CD4-positive, alpha-beta memory T cell (primary cell): ENCODE measurements around the gene S100A16. TPM values are rescaled to one million over a fixed set of nuclear protein-coding genes. Genes with fewer than 3 reads are reported as not detected.
"Not testable (repeated sequence)": the region's sequence is repeated elsewhere in the genome, so short reads cannot be mapped to it uniquely, and the experiment has no call there.

Experiments
- CTCF ChIA-PET: fragments of 350-600 bp; sonication (Branson Sonifier 250); formaldehyde crosslinking; loops from one replicate; lab custom pipeline; 2021; ENCODE audit warnings: inconsistent platforms; ENCODE audit not compliant: partially characterized antibody; lab: Charles Lee
- POLR2A ChIA-PET: fragments of 350-600 bp; sonication (Branson Sonifier 250); formaldehyde crosslinking; loops from one replicate; lab custom pipeline; 2021; ENCODE audit not compliant: partially characterized antibody; lab: Charles Lee
- DNase-seq, 5 donors: peaks; one replicate each; pipeline versions ENCODE4 v3.0.0 to v3.0.0-alpha.2; 2020 to 2022; ENCODE audit warnings: mixed read lengths in 1 of 5
- H3K27ac ChIP-seq: one replicate; pipeline ENCODE4 v1.7.0; 2013; ENCODE audit warnings: low read depth, low read length
- H3K27me3 ChIP-seq: 2 replicates; pipeline ENCODE4 v1.7.0; 2013; ENCODE audit warnings: mild to moderate bottlenecking, low read length, moderate library complexity; ENCODE audit not compliant: insufficient read depth
- H3K36me3 ChIP-seq: 2 replicates; pipeline ENCODE4 v1.7.0; 2013; ENCODE audit warnings: mild to moderate bottlenecking, low read length, moderate library complexity; ENCODE audit not compliant: insufficient read depth
- H3K4me1 ChIP-seq: 2 replicates; pipeline ENCODE4 v1.7.0; 2013; ENCODE audit warnings: mild to moderate bottlenecking, low read length, moderate library complexity; ENCODE audit not compliant: insufficient read depth
- H3K4me3 ChIP-seq, 2 donors: one replicate each; pipeline ENCODE4 v1.7.0; 2013; ENCODE audit warnings: low read length in 2 of 2, mild to moderate bottlenecking in 1 of 2
- H3K9me3 ChIP-seq, 2 donors: one replicate each; pipeline ENCODE4 v1.7.0; 2013; ENCODE audit warnings: low read length in 2 of 2, control low read depth in 1 of 2; ENCODE audit not compliant: control insufficient read depth in 1 of 2
- H3K27ac Mint-ChIP-seq, 7 donors: one replicate each; pipeline ENCODE4 v1.8.0; 2020 to 2021; ENCODE audit warnings: mixed read lengths in 7 of 7, mild to moderate bottlenecking in 6 of 7, inconsistent platforms in 3 of 7, moderate library complexity in 3 of 7
- H3K27me3 Mint-ChIP-seq, 2 donors: one replicate each; pipeline ENCODE4 v1.8.0; 2020 to 2021; ENCODE audit warnings: mixed read lengths in 2 of 2
- H3K36me3 Mint-ChIP-seq, 2 donors: one replicate each; pipeline ENCODE4 v1.8.0; 2020 to 2021; ENCODE audit warnings: mixed read lengths in 2 of 2, inconsistent platforms in 1 of 2, mild to moderate bottlenecking in 1 of 2
- H3K4me1 Mint-ChIP-seq, 4 donors: one replicate each; pipeline ENCODE4 v1.8.0; 2020 to 2021; ENCODE audit warnings: mixed read lengths in 4 of 4, mild to moderate bottlenecking in 1 of 4
- H3K4me3 Mint-ChIP-seq, 8 donors: one replicate each; pipeline ENCODE4 v1.8.0; 2020 to 2021; ENCODE audit warnings: mixed read lengths in 8 of 8, mild to moderate bottlenecking in 7 of 8, moderate library complexity in 6 of 8, inconsistent platforms in 3 of 8
- H3K9me3 Mint-ChIP-seq, 8 donors: one replicate each; pipeline ENCODE4 v1.8.0; 2020 to 2021; ENCODE audit warnings: mixed read lengths in 8 of 8, mild to moderate bottlenecking in 5 of 8, inconsistent platforms in 3 of 8, moderate library complexity in 1 of 8
- intact Hi-C: fragments of 100-400 bp; cut with micrococcal nuclease; formaldehyde crosslinking; loops from one replicate; pipeline ENCODE4 v1.15.1; 2023
- polyA plus RNA-seq, 2 donors: library from polyadenylated mRNA; unstranded; fragments of 300-500 nt; fragmentation: Illumina TruSeq; gene quantifications; one replicate each; pipeline ENCODE4 v1.2.3, GENCODE V29; 2021
- total RNA-seq, 2 experiments: library from RNA; stranded (reverse); gene quantifications; one replicate each; pipeline ENCODE4 v1.2.3, GENCODE V29; 2021

The S100A16 gene
- total and polyA plus RNA-seq, 4 experiments from 2014 or later, result not detected

DNA sequence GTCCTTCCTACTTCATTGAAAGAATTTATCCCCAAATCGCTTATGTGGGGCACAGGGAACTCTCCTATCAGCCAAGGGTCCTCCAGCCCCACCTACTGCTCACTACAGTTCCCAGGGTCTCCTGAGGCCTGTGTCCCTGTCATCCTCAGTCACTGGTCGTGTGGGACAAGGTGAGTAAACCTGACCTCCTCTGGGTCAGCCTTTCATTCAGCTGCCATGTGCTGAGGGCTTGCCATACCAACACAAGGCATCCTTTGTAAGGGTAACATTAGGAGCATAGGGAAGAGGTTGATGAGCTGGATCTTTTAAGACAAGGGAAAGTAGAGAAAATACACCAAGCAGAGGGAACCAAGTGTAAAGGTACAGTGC, 34.4 kb upstream of the S100A16 start:
- Histone ChIP-seq H3K4me3 (no peak overlapping the region), H3K27ac (no peak overlapping the region), H3K9me3 (no peaks in the 10 kb centered on the region), H3K4me1 (peaks cover 41% of the 10 kb centered on the region), H3K36me3 (peaks cover 37% of the 10 kb centered on the region), H3K27me3 (no peaks in the 10 kb centered on the region)
- H3K27ac Mint-ChIP-seq, result peak overlapping the region in 6 of 7 donors; percentile 4 to 70 (median 50)
- H3K27me3 Mint-ChIP-seq, result no peaks in the 10 kb centered on the region
- H3K36me3 Mint-ChIP-seq, result peaks cover 31 to 52% of the 10 kb centered on the region in 2 donors
- CTCF ChIA-PET, result interaction anchor here (1.3 to 1.7 kb wide), 2 partner anchors 12 to 137 kb away, joined by 4 to 6 read pairs; no protein-coding TSS in a partner anchor
- H3K9me3 Mint-ChIP-seq, result no peaks in the 10 kb centered on the region
- POLR2A ChIA-PET, result interaction anchor here (3.0 to 8.9 kb wide), 3 partner anchors 10 to 13 kb away, joined by 13 to 80 read pairs (median 21); partner anchors contain the start of genes CHTOP and SNAPIN
- intact Hi-C loops, result no loop called here
- DNase-seq, result no peak
- H3K4me3 Mint-ChIP-seq, result peak overlapping the region in 1 of 8 donors; percentile 33
- peaks cover 38 to 65% (median 52%) of the 10 kb centered on the region in 4 donors for H3K4me1 Mint-ChIP-seq

DNA sequence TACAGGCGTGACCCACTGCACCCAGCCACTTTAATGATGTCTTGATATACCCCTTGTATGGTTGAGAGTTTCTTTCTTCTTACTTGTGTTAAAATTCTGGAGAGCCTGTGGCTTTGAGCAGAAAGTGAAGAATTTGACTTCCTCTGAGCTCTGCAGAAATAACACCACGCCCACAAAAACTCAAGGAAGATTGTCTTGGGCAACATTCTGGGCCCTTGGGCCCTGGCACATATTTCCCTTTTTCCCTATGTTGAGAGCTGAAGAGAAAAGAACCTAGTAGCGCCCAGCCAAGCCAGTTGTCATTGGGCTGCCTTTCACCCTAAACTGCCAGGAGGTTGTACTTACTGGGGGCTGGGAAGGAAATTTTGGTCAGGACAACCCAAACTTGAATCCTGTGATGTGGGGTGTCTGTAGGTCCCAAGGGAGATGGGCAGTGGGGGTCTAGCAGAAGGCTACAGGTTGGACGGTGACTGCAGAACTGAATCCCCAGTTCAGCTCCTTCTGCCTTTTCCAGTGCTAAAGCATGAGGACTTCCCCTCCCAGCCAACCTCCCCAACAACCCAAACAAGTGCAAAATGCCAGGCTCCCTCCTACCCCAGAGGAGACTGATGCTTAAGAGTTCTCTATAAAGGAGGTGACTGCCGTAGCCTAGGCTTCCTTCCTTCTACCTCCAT, 33.9 kb upstream of the S100A16 start:
- intact Hi-C loops, result no loop called here
- H3K36me3 ChIP-seq, result peaks cover 42% of the 10 kb centered on the region
- peak overlapping the region; percentile 52 to 83 (median 66) for H3K27ac Mint-ChIP-seq
- no peak overlapping the region for H3K27ac ChIP-seq
- DNase-seq, result no peak
- H3K4me3 ChIP-seq, result no peak overlapping the region
- H3K27me3 Mint-ChIP-seq, result no peaks in the 10 kb centered on the region
- H3K9me3 Mint-ChIP-seq, result no peaks in the 10 kb centered on the region
- H3K9me3 ChIP-seq, result no peaks in the 10 kb centered on the region
- peaks cover 35 to 57% of the 10 kb centered on the region in 2 donors for H3K36me3 Mint-ChIP-seq
- H3K4me1 ChIP-seq, result peaks cover 41% of the 10 kb centered on the region
- peak overlapping the region in 1 of 8 donors; percentile 63 for H3K4me3 Mint-ChIP-seq
- ChIA-PET CTCF (interaction anchor here (1.3 to 1.7 kb wide), 2 partner anchors 12 to 136 kb away, joined by 4 to 6 read pairs; no protein-coding TSS in a partner anchor), POLR2A (interaction anchor here (3.0 to 8.9 kb wide), 3 partner anchors 9 to 12 kb away, joined by 13 to 80 read pairs (median 21); partner anchors contain the start of genes CHTOP and SNAPIN)
- H3K4me1 Mint-ChIP-seq, result peaks cover 41 to 69% (median 52%) of the 10 kb centered on the region in 4 donors
- no peaks in the 10 kb centered on the region for H3K27me3 ChIP-seq

DNA sequence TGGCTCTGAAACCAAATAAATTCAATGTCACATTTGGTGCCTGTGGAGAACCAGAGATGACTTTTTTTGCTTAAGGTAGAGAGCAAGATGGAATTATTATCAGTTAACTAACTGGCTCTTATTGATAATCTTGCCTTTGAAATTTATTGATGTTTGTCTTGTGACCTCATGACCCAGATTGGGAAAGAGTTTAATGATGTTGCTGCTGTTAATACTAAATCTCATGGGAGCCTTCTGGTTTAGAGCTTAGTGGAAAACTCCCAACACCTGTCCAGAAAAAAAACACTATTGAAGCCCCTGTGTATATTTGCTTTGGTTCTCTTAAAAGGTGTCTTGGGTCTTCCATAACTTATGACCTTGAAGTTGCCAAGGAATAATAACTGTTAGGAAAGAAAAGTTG, 30.9 kb upstream of the S100A16 start:
- no peaks in the 10 kb centered on the region for H3K27me3 Mint-ChIP-seq
- no peak overlapping the region for H3K27ac ChIP-seq
- POLR2A ChIA-PET, result interaction anchor here (0.9 to 8.9 kb wide), 5 partner anchors 8 to 347 kb away, joined by 3 to 80 read pairs (median 3); partner anchors contain the start of genes CHTOP, ILF2, RPS27 and SNAPIN
- H3K4me3 Mint-ChIP-seq, result peak overlapping the region in 1 of 8 donors; percentile 13
- H3K4me1 Mint-ChIP-seq, result peaks cover 37 to 70% (median 48%) of the 10 kb centered on the region in 4 donors
- H3K36me3 Mint-ChIP-seq, result peaks cover 44 to 80% of the 10 kb centered on the region in 2 donors
- DNase-seq, result no peak
- H3K27me3 ChIP-seq, result no peaks in the 10 kb centered on the region
- H3K4me3 ChIP-seq, result no peak overlapping the region
- peaks cover 45% of the 10 kb centered on the region for H3K4me1 ChIP-seq
- intact Hi-C loops, result no loop called here
- no peaks in the 10 kb centered on the region for H3K9me3 ChIP-seq
- no peaks in the 10 kb centered on the region for H3K9me3 Mint-ChIP-seq
- peaks cover 70% of the 10 kb centered on the region for H3K36me3 ChIP-seq
- peak overlapping the region in 6 of 7 donors; percentile 47 to 89 (median 73) for H3K27ac Mint-ChIP-seq
- CTCF ChIA-PET, result no interaction called here

DNA sequence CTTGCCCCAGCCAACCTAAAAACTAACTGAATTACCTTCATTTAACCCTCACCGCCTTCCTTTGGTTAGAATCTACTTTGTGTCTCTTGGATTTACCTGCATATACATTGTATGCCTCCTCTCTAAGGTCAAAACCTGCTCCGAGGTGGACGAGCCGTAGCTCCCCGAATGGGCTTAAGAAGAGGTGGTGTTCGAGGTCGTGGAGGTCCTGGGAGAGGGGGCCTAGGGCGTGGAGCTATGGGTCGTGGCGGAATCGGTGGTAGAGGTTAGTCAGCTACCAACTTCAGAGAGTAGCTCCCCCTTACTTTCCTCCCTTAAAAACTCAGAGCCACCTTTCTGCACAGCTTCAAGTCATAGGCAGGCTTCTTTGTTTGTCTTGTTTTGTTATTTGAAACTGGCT, 30.2 kb upstream of the S100A16 start:
- intact Hi-C loops, result no loop called here
- CTCF ChIA-PET, result interaction anchor here (1.1 kb wide), 1 partner anchor 9 kb away, joined by 5 read pairs; no protein-coding TSS in a partner anchor

DNA sequence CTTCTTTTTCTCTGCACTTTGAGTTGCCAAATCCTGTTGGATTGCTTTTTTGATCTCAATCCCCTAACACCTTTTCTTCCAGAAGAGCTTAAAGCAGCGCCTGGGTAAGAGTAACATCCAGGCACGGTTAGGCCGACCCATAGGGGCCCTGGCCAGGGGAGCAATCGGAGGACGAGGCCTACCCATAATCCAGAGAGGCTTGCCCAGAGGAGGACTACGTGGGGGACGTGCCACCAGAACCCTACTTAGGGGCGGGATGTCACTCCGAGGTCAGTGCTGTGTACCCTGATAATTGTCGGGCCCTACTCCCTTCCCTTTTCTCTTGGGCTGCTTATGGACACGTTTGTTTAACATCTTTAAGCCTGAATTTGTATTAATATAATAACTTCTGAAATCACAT, 29.2 kb upstream of the S100A16 start:
- Mint-ChIP-seq H3K9me3 (no peaks in the 10 kb centered on the region), H3K27me3 (no peaks in the 10 kb centered on the region), H3K4me1 (peaks cover 38 to 65% (median 49%) of the 10 kb centered on the region in 4 donors), H3K36me3 (peaks cover 50 to 89% of the 10 kb centered on the region in 2 donors), H3K4me3 (no peak overlapping the region), H3K27ac (peak overlapping the region in 4 of 7 donors; percentile 30 to 58 (median 34))
- H3K36me3 ChIP-seq, result peaks cover 85% of the 10 kb centered on the region
- intact Hi-C loops, result no loop called here
- POLR2A ChIA-PET, result interaction anchor here (0.5 to 8.9 kb wide), 2 partner anchors 7 to 919 kb away, joined by 3 to 80 read pairs; partner anchors contain the start of gene CHTOP
- peaks cover 51% of the 10 kb centered on the region for H3K4me1 ChIP-seq
- DNase-seq, result no peak
- CTCF ChIA-PET, result no interaction called here
- no peaks in the 10 kb centered on the region for H3K27me3 ChIP-seq
- no peak overlapping the region for H3K4me3 ChIP-seq
- H3K27ac ChIP-seq, result peak overlapping the region; percentile 18
- no peaks in the 10 kb centered on the region for H3K9me3 ChIP-seq

More for the DNA sequence above, 30.2 kb upstream of the S100A16 start:
- Mint-ChIP-seq H3K9me3 (no peaks in the 10 kb centered on the region), H3K4me3 (no peak overlapping the region), H3K36me3 (peaks cover 44 to 86% of the 10 kb centered on the region in 2 donors), H3K27ac (peak overlapping the region in 5 of 7 donors; percentile 10 to 69 (median 65)), H3K27me3 (no peaks in the 10 kb centered on the region), H3K4me1 (peaks cover 37 to 65% (median 47%) of the 10 kb centered on the region in 4 donors)
- Histone ChIP-seq H3K9me3 (no peaks in the 10 kb centered on the region), H3K27me3 (no peaks in the 10 kb centered on the region), H3K4me3 (no peak overlapping the region), H3K4me1 (peaks cover 45% of the 10 kb centered on the region), H3K36me3 (peaks cover 76% of the 10 kb centered on the region), H3K27ac (no peak overlapping the region)
- POLR2A ChIA-PET, result interaction anchor here (1.2 to 8.9 kb wide), 4 partner anchors 8 to 28 kb away, joined by 3 to 80 read pairs (median 4); partner anchors contain the start of genes CHTOP, ILF2 and SNAPIN
- DNase-seq, result no peak

DNA sequence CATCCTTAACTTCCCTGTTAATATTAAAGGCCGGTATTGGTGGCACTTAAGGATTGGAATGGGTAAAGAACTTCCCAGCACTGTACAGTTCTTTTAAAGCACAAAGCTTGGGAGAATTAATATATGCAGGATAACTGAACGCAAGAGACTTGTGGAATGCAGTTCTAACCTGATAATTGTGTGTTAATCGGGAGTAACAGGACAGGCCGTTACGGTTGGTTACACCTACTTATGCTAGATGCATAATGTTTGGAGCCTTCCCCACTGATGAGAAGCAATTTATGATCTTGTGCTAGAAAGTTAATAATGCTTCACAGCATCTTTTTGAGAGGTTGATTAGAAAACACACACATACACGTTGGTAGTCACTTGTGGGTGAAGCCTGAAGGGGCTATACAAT, 27.9 kb upstream of the S100A16 start:
- no peak overlapping the region for H3K27ac ChIP-seq
- peaks cover 64% of the 10 kb centered on the region for H3K4me1 ChIP-seq
- no peak for DNase-seq
- Mint-ChIP-seq H3K27ac (peak overlapping the region in 2 of 7 donors; percentile 7 to 74), H3K27me3 (no peaks in the 10 kb centered on the region), H3K4me1 (peaks cover 40 to 67% (median 50%) of the 10 kb centered on the region in 4 donors), H3K4me3 (no peak overlapping the region), H3K9me3 (no peaks in the 10 kb centered on the region), H3K36me3 (peaks cover 55 to 87% of the 10 kb centered on the region in 2 donors)
- H3K27me3 ChIP-seq, result no peaks in the 10 kb centered on the region
- ChIA-PET CTCF (no interaction called here), POLR2A (interaction anchor here (0.6 to 1.4 kb wide), 2 partner anchors 12 to 20 kb away, joined by 3 read pairs; no protein-coding TSS in a partner anchor)
- H3K9me3 ChIP-seq, result no peaks in the 10 kb centered on the region
- intact Hi-C loops, result no loop called here
- no peak overlapping the region for H3K4me3 ChIP-seq
- peaks cover 95% of the 10 kb centered on the region for H3K36me3 ChIP-seq

DNA sequence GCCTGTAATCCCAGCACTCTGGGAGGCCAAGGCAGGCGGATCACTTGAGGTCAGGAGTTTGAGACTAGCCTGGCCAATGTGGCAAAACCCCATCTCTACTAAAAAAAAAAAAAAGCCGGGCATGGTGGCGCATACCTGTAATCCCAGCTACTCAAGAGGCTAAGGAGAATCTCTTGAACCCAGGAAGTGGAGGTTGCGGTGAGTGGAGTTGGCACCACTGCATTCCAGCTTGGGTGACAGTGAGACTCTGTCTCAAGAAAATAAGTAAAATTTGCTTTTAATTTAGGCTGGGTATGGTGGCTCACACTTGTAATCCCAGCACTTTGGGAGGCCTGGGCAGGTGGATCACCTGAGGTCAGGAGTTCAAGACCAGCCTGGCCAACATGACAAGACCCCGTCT, 27.3 kb upstream of the S100A16 start:
- H3K27ac Mint-ChIP-seq, H3K27me3 ChIP-seq, H3K9me3 Mint-ChIP-seq, H3K4me3 ChIP-seq, H3K27ac ChIP-seq, intact Hi-C loops, DNase-seq, H3K27me3 Mint-ChIP-seq, H3K9me3 ChIP-seq, H3K4me3 Mint-ChIP-seq: not testable (repeated sequence)
- Histone ChIP-seq H3K4me1 (peaks cover 65% of the 10 kb centered on the region), H3K36me3 (peaks cover 89% of the 10 kb centered on the region)
- H3K36me3 Mint-ChIP-seq, result peaks cover 49 to 83% of the 10 kb centered on the region in 2 donors
- ChIA-PET POLR2A (interaction anchor here (1.3 to 1.4 kb wide), 2 partner anchors 12 to 16 kb away, joined by 3 to 4 read pairs; no protein-coding TSS in a partner anchor), CTCF (interaction anchor here (0.9 to 1.5 kb wide), 2 partner anchors 13 to 20 kb away, joined by 3 to 4 read pairs; partner anchors contain the start of genes S100A1 and S100A13)
- H3K4me1 Mint-ChIP-seq, result peaks cover 38 to 65% (median 48%) of the 10 kb centered on the region in 4 donors
